Tibial artery (tissue), 4 donors: ENCODE results near the gene C10orf90.

Source experiments
- DNase-seq, 2 donors: peaks; one replicate each; pipeline ENCODE4 v3.0.0-alpha.2; 2019
- H3K27ac ChIP-seq, 2 donors: fragments of 200-600 bp; sonication (generic) in 1 of 2; 1 replicate in 1 of 2; 2 replicates in 1 of 2; pipeline ENCODE4 v1.5.1; 2018 to 2019; ENCODE audit warnings: mild to moderate bottlenecking in 1 of 2
- H3K27me3 ChIP-seq, 2 donors: fragments of 200-600 bp; sonication (generic) in 1 of 2; one replicate each; pipeline versions ENCODE4 v1.5.1 to v1.6.0; 2016 to 2019
- H3K36me3 ChIP-seq, 3 donors: fragments of 200-600 bp; sonication (generic) in 2 of 3; one replicate each; pipeline ENCODE4 v1.5.1; 2016 to 2019; ENCODE audit warnings: mild to moderate bottlenecking in 2 of 3
- H3K4me1 ChIP-seq, 4 donors: fragments of 200-600 bp; sonication (generic) in 2 of 4; 1 replicate in 3 of 4; 2 replicates in 1 of 4; pipeline ENCODE4 v1.5.1; 2016 to 2019
- H3K4me3 ChIP-seq, 2 donors: fragments of 200-600 bp; sonication (generic) in 1 of 2; 1 replicate in 1 of 2; 2 replicates in 1 of 2; pipeline ENCODE4 v1.5.1; 2018 to 2019; ENCODE audit warnings: mild to moderate bottlenecking in 2 of 2
- H3K9me3 ChIP-seq, 3 donors: fragments of 200-600 bp; sonication (generic) in 1 of 3; one replicate each; pipeline ENCODE4 v1.5.1; 2016 to 2019
- CTCF ChIP-seq, 2 experiments: fragments of 200-600 bp in 1 of 2; fragments of 450-650 bp in 1 of 2; IDR thresholded peaks; one replicate each; pipeline ENCODE4 v1.5.1; 2017 to 2019; ENCODE audit warnings: antibody characterized with exemption in 2 of 2, mild to moderate bottlenecking in 1 of 2, moderate library complexity in 1 of 2
- intact Hi-C: fragments of 100-400 bp; cut with DNase I; formaldehyde crosslinking; loops from one replicate; pipeline ENCODE4 v1.15.0; 2023; ENCODE audit warnings: low total_unique reads

Gene C10orf90

GRCh38 chr10:126617733-126618132, 52.8 kb downstream of the C10orf90 start:
- Histone ChIP-seq H3K27ac (no peak overlapping the region), H3K27me3 (no peaks in the 10 kb centered on the region), H3K4me1 (no peaks in the 10 kb centered on the region), H3K9me3 (no peaks in the 10 kb centered on the region), H3K4me3 (no peak overlapping the region), H3K36me3 (no peaks in the 10 kb centered on the region)
- DNase-seq: no peak
- TF ChIP-seq CTCF (IDR thresholded peaks at IDR 0.05): no peak
- intact Hi-C loops: no loop called here

- no peak for DNase-seq
- no peaks in the 10 kb centered on the region for H3K9me3 ChIP-seq
- no peaks in the 10 kb centered on the region for H3K36me3 ChIP-seq
- no peaks in the 10 kb centered on the region for H3K4me1 ChIP-seq
- intact Hi-C loops: no loop called here
- no peak for TF ChIP-seq CTCF (IDR thresholded peaks at IDR 0.05)
- no peaks in the 10 kb centered on the region for H3K27me3 ChIP-seq
- no peak overlapping the region for H3K27ac ChIP-seq
- H3K4me3 ChIP-seq: no peak overlapping the region
These were observed 53.3 kb downstream of the C10orf90 start for GRCh38 chr10:126617208-126617607.

- Histone ChIP-seq H3K27ac (no peak overlapping the region), H3K9me3 (no peaks in the 10 kb centered on the region), H3K4me1 (no peaks in the 10 kb centered on the region), H3K27me3 (no peaks in the 10 kb centered on the region), H3K4me3 (no peak overlapping the region), H3K36me3 (no peaks in the 10 kb centered on the region)
- intact Hi-C loops: no loop called here
- no peak for TF ChIP-seq CTCF (IDR thresholded peaks at IDR 0.05)
- DNase-seq: no peak
These were observed 53.8 kb downstream of the C10orf90 start for GRCh38 chr10:126616737-126617136.

- H3K27ac ChIP-seq: no peak overlapping the region
- intact Hi-C loops: no loop called here
- DNase-seq: no peak
These were observed 59.2 kb downstream of the C10orf90 start for GRCh38 chr10:126611303-126611702.

GRCh38 chr10:126609566-126609965, 60.9 kb downstream of the C10orf90 start:
- Histone ChIP-seq H3K4me3 (no peak overlapping the region), H3K27me3 (peaks cover 0 to 4% of the 10 kb centered on the region in 2 donors), H3K9me3 (no peaks in the 10 kb centered on the region), H3K27ac (no peak overlapping the region), H3K4me1 (no peaks in the 10 kb centered on the region), H3K36me3 (no peaks in the 10 kb centered on the region)
- TF ChIP-seq CTCF (IDR thresholded peaks at IDR 0.05): no peak
- DNase-seq: no peak
- intact Hi-C loops: no loop called here

More at GRCh38 chr10:126611303-126611702, 59.2 kb downstream of the C10orf90 start:
- no peaks in the 10 kb centered on the region for H3K27me3 ChIP-seq
- no peaks in the 10 kb centered on the region for H3K4me1 ChIP-seq
- no peak for TF ChIP-seq CTCF (IDR thresholded peaks at IDR 0.05)
- H3K36me3 ChIP-seq: no peaks in the 10 kb centered on the region
- no peaks in the 10 kb centered on the region for H3K9me3 ChIP-seq
- no peak overlapping the region for H3K4me3 ChIP-seq
